ENCODE data around the gene FOXP2.

The FOXP2 gene

GRCh38 chr7:114652041-114652440 lies 237.4 kb downstream of the FOXP2 start:
- peaks cover 0 to 5% of the 10 kb centered on the region in 2 donors for H3K36me3 ChIP-seq (ENCODE audit: control insufficient read depth in 2 of 2, insufficient read depth in 2 of 2, low read length in 2 of 2)
- H3K9ac ChIP-seq (ENCODE audit: low read length in 2 of 2): no peak overlapping the region
- no peak overlapping the region for H3K27ac ChIP-seq (ENCODE audit: low read length)
- H3K9me3 ChIP-seq (ENCODE audit: control insufficient read depth in 2 of 2, low read length in 2 of 2): no peaks in the 10 kb centered on the region
- H3K4me1 ChIP-seq (ENCODE audit: control insufficient read depth, insufficient read depth, low read length): no peaks in the 10 kb centered on the region
- no peaks in the 10 kb centered on the region for H3K27me3 ChIP-seq (ENCODE audit: control insufficient read depth in 1 of 2, insufficient read depth in 2 of 2, low read length in 2 of 2)
- peak overlapping the region in 1 of 2 donors; percentile 23 for H3K4me3 ChIP-seq (ENCODE audit: low read length in 2 of 2)

GRCh38 chr7:114653364-114654088 lies 238.9 kb downstream of the FOXP2 start:
- peaks cover 0 to 5% of the 10 kb centered on the region in 2 donors for H3K36me3 ChIP-seq (ENCODE audit: control insufficient read depth in 2 of 2, insufficient read depth in 2 of 2, low read length in 2 of 2)
- H3K9me3 ChIP-seq (ENCODE audit: control insufficient read depth in 2 of 2, low read length in 2 of 2): no peaks in the 10 kb centered on the region
- no peaks in the 10 kb centered on the region for H3K27me3 ChIP-seq (ENCODE audit: control insufficient read depth in 1 of 2, insufficient read depth in 2 of 2, low read length in 2 of 2)
- peak overlapping the region in 1 of 2 donors; percentile 44 for H3K4me3 ChIP-seq (ENCODE audit: low read length in 2 of 2)
- H3K9ac ChIP-seq (ENCODE audit: low read length in 2 of 2): no peak overlapping the region
- H3K27ac ChIP-seq (ENCODE audit: low read length): no peak overlapping the region
- H3K4me1 ChIP-seq (ENCODE audit: control insufficient read depth, insufficient read depth, low read length): no peaks in the 10 kb centered on the region

- H3K4me3 ChIP-seq (ENCODE audit: low read length in 2 of 2): no peak overlapping the region
- H3K9me3 ChIP-seq (ENCODE audit: control insufficient read depth in 2 of 2, low read length in 2 of 2): no peaks in the 10 kb centered on the region
- no peaks in the 10 kb centered on the region for H3K27me3 ChIP-seq (ENCODE audit: control insufficient read depth in 1 of 2, insufficient read depth in 2 of 2, low read length in 2 of 2)
- H3K4me1 ChIP-seq (ENCODE audit: control insufficient read depth, insufficient read depth, low read length): peaks cover 3% of the 10 kb centered on the region
- H3K36me3 ChIP-seq (ENCODE audit: control insufficient read depth in 2 of 2, insufficient read depth in 2 of 2, low read length in 2 of 2): peaks cover 0 to 2% of the 10 kb centered on the region in 2 donors
- no peak overlapping the region for H3K9ac ChIP-seq (ENCODE audit: low read length in 2 of 2)
- H3K27ac ChIP-seq (ENCODE audit: low read length): no peak overlapping the region
Observed at GRCh38 chr7:114656466-114656865, 241.9 kb downstream of the FOXP2 start.

DNA sequence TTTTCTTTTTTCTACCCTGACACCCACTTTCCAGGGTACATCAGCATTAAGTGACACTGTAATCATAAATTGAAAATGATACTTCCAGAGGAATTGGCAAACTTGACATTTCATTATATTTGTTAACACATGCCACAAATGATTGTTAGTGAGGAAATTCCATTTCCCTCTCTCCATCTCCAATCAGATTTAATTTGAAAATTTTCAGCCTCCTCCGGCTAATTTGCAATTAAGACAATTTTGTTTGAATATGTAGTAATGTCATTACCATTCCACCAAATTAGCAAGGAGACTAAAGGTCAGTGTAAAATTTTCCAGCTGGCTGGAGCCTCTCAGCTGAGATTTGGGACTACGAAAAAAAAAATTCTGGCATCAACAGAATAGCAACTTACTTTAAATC lies 242.7 kb downstream of the FOXP2 start:
- Histone ChIP-seq H3K4me1 (ENCODE audit: control insufficient read depth, insufficient read depth, low read length) (peaks cover 4% of the 10 kb centered on the region), H3K9me3 (ENCODE audit: control insufficient read depth in 2 of 2, low read length in 2 of 2) (no peaks in the 10 kb centered on the region), H3K27me3 (ENCODE audit: control insufficient read depth in 1 of 2, insufficient read depth in 2 of 2, low read length in 2 of 2) (no peaks in the 10 kb centered on the region), H3K4me3 (ENCODE audit: low read length in 2 of 2) (no peak overlapping the region), H3K36me3 (ENCODE audit: control insufficient read depth in 2 of 2, insufficient read depth in 2 of 2, low read length in 2 of 2) (peaks cover 0 to 2% of the 10 kb centered on the region in 2 donors), H3K27ac (ENCODE audit: low read length) (no peak overlapping the region), H3K9ac (ENCODE audit: low read length in 2 of 2) (no peak overlapping the region)

DNA sequence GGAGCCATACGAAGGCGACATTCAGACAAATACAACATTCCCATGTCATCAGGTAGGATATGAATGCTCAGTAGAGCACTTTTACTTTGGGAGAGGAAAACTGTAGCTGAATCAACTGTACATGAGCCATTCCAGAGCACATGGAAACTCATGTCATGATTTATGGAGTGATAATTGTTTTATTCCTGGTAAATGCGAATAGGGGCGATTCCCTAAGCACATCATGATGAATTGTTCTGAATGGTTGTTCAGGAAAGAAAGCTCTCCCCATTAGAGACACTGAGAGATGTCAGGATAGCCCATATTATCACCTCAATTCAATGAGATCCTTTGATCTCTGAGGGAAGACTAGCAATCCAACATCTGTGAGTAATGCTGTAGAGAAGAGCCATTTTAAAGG lies 243.6 kb downstream of the FOXP2 start:
- H3K4me1 ChIP-seq (ENCODE audit: control insufficient read depth, insufficient read depth, low read length): peaks cover 4% of the 10 kb centered on the region
- no peak overlapping the region for H3K9ac ChIP-seq (ENCODE audit: low read length in 2 of 2)
- no peaks in the 10 kb centered on the region for H3K9me3 ChIP-seq (ENCODE audit: control insufficient read depth in 2 of 2, low read length in 2 of 2)
- H3K27ac ChIP-seq (ENCODE audit: low read length): no peak overlapping the region
- H3K27me3 ChIP-seq (ENCODE audit: control insufficient read depth in 1 of 2, insufficient read depth in 2 of 2, low read length in 2 of 2): no peaks in the 10 kb centered on the region
- no peak overlapping the region for H3K4me3 ChIP-seq (ENCODE audit: low read length in 2 of 2)
- H3K36me3 ChIP-seq (ENCODE audit: control insufficient read depth in 2 of 2, insufficient read depth in 2 of 2, low read length in 2 of 2): peaks cover 0 to 2% of the 10 kb centered on the region in 2 donors

DNA sequence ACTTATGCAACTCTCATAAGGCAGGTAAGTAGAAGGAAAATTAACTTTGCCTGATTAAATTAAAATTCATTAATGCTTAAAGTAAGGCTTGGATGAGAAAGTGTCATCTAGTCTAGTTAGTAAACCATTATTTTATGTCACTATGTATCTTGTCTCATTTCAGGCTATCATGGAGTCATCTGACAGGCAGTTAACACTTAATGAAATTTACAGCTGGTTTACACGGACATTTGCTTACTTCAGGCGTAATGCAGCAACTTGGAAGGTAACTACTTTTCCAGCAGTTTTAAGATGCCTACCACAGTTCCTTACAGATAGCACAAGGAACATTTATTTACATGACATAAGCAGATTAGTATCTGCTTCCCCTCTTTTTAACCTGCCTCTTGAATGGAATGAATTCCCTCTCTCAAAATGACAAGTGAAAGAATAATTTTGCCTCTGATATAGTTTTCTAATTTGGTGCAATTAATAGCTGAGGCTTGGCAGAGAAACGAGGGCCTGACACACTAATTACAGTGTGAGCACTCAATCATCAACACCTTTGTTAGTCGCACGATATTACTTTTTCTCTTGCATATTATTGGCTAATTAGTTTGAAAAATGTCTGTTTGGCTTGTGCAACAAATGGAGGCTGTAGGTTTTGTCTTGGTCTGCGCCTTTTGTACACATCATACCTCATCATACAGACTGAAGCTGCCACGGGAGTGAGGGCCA lies 245.0 kb downstream of the FOXP2 start:
- Histone ChIP-seq H3K4me3 (ENCODE audit: low read length in 2 of 2) (no peak overlapping the region), H3K9me3 (ENCODE audit: control insufficient read depth in 2 of 2, low read length in 2 of 2) (no peaks in the 10 kb centered on the region), H3K27me3 (ENCODE audit: control insufficient read depth in 1 of 2, insufficient read depth in 2 of 2, low read length in 2 of 2) (no peaks in the 10 kb centered on the region), H3K9ac (ENCODE audit: low read length in 2 of 2) (no peak overlapping the region), H3K36me3 (ENCODE audit: control insufficient read depth in 2 of 2, insufficient read depth in 2 of 2, low read length in 2 of 2) (no peaks in the 10 kb centered on the region), H3K27ac (ENCODE audit: low read length) (no peak overlapping the region), H3K4me1 (ENCODE audit: control insufficient read depth, insufficient read depth, low read length) (peaks cover 4% of the 10 kb centered on the region)

- H3K9ac ChIP-seq (ENCODE audit: low read length in 2 of 2): no peak overlapping the region
- no peak overlapping the region for H3K4me3 ChIP-seq (ENCODE audit: low read length in 2 of 2)
- no peak overlapping the region for H3K27ac ChIP-seq (ENCODE audit: low read length)
- H3K9me3 ChIP-seq (ENCODE audit: control insufficient read depth in 2 of 2, low read length in 2 of 2): no peaks in the 10 kb centered on the region
- no peaks in the 10 kb centered on the region for H3K27me3 ChIP-seq (ENCODE audit: control insufficient read depth in 1 of 2, insufficient read depth in 2 of 2, low read length in 2 of 2)
- H3K36me3 ChIP-seq (ENCODE audit: control insufficient read depth in 2 of 2, insufficient read depth in 2 of 2, low read length in 2 of 2): no peaks in the 10 kb centered on the region
- H3K4me1 ChIP-seq (ENCODE audit: control insufficient read depth, insufficient read depth, low read length): peaks cover 4% of the 10 kb centered on the region
Observed at GRCh38 chr7:114660126-114660486, 245.5 kb downstream of the FOXP2 start.

DNA sequence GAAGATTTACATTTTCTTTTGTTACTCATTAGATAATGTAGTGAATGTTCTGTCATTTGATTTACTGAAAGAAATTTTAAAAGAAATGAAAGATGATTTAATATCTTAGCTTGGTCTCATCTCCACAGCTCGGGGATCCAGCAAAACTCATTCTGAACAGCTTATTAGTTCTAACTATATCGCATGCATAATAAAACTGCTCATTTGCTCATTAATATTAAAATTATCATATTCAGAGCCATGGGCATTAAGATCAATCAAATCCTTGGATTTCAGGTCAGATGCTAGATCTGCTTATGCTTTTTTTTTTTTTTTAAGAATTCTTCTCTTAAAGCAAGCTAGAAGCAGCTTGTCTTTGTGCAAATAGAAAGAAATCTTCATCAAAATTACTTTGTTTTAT lies 246.1 kb downstream of the FOXP2 start:
- no peak overlapping the region for H3K27ac ChIP-seq (ENCODE audit: low read length)
- no peaks in the 10 kb centered on the region for H3K9me3 ChIP-seq (ENCODE audit: control insufficient read depth in 2 of 2, low read length in 2 of 2)
- H3K27me3 ChIP-seq (ENCODE audit: control insufficient read depth in 1 of 2, insufficient read depth in 2 of 2, low read length in 2 of 2): no peaks in the 10 kb centered on the region
- no peaks in the 10 kb centered on the region for H3K36me3 ChIP-seq (ENCODE audit: control insufficient read depth in 2 of 2, insufficient read depth in 2 of 2, low read length in 2 of 2)
- peaks cover 4% of the 10 kb centered on the region for H3K4me1 ChIP-seq (ENCODE audit: control insufficient read depth, insufficient read depth, low read length)
- no peak overlapping the region for H3K9ac ChIP-seq (ENCODE audit: low read length in 2 of 2)
- H3K4me3 ChIP-seq (ENCODE audit: low read length in 2 of 2): no peak overlapping the region

- H3K36me3 ChIP-seq (ENCODE audit: control insufficient read depth in 2 of 2, insufficient read depth in 2 of 2, low read length in 2 of 2): peaks cover 0 to 2% of the 10 kb centered on the region in 2 donors
- H3K27me3 ChIP-seq (ENCODE audit: control insufficient read depth in 1 of 2, insufficient read depth in 2 of 2, low read length in 2 of 2): no peaks in the 10 kb centered on the region
- no peak overlapping the region for H3K4me3 ChIP-seq (ENCODE audit: low read length in 2 of 2)
- no peaks in the 10 kb centered on the region for H3K9me3 ChIP-seq (ENCODE audit: control insufficient read depth in 2 of 2, low read length in 2 of 2)
- peaks cover 4% of the 10 kb centered on the region for H3K4me1 ChIP-seq (ENCODE audit: control insufficient read depth, insufficient read depth, low read length)
- no peak overlapping the region for H3K27ac ChIP-seq (ENCODE audit: low read length)
- no peak overlapping the region for H3K9ac ChIP-seq (ENCODE audit: low read length in 2 of 2)
Observed at GRCh38 chr7:114662002-114662677, 247.5 kb downstream of the FOXP2 start.

GRCh38 chr7:114663502-114663901 lies 248.9 kb downstream of the FOXP2 start:
- Histone ChIP-seq H3K36me3 (ENCODE audit: control insufficient read depth in 2 of 2, insufficient read depth in 2 of 2, low read length in 2 of 2) (peaks cover 0 to 4% of the 10 kb centered on the region in 2 donors), H3K9ac (ENCODE audit: low read length in 2 of 2) (no peak overlapping the region), H3K9me3 (ENCODE audit: control insufficient read depth in 2 of 2, low read length in 2 of 2) (no peaks in the 10 kb centered on the region), H3K4me1 (ENCODE audit: control insufficient read depth, insufficient read depth, low read length) (peaks cover 4% of the 10 kb centered on the region), H3K27ac (ENCODE audit: low read length) (no peak overlapping the region), H3K27me3 (ENCODE audit: control insufficient read depth in 1 of 2, insufficient read depth in 2 of 2, low read length in 2 of 2) (no peaks in the 10 kb centered on the region), H3K4me3 (ENCODE audit: low read length in 2 of 2) (no peak overlapping the region)
